Tongue (tissue), 2 donors: Measurements from ENCODE around the gene CFAP97D1. TPM values are rescaled to one million over a fixed set of nuclear protein-coding genes. Genes with fewer than 3 reads are reported as not detected.
"Not testable (repeated sequence)": the region's sequence is repeated elsewhere in the genome, so short reads cannot be mapped to it uniquely, and the experiment has no call there.

Source experiments
- DNase-seq: peaks from one replicate; pipeline ENCODE4 v3.0.0-alpha.2; 2015
- total RNA-seq: library from RNA; depleted of rRNA; stranded (reverse); fragments of >200 nt; gene quantifications from one replicate; pipeline ENCODE4 v1.2.3, GENCODE V29; 2014

Gene CFAP97D1
- total RNA-seq, 1 donor from 2014 or later, result not detected

DNA sequence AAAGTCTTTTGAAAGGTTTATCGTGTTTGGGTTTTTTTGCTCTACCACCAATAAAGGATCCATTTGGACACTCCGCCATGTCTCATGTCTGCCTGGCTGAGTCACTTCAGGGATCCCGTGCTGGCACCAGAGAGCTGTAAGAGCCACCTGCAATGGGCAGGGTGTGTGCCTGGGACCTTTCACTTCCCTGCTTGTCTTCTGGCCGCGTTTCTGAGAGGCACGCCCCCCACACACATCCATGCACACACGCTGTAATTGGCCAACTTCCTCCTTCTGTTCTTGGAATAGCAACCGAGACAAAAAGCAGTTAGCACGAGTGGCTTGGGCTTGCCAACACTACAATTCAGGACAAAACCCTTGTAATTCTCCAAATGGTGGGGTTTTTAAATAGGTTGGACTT, 11.9 kb upstream of the CFAP97D1 start:
- DNase-seq, result no peak

- no peak for DNase-seq
These were observed 11.3 kb upstream of the CFAP97D1 start for GRCh38 chr17:43768943-43769342.

DNA sequence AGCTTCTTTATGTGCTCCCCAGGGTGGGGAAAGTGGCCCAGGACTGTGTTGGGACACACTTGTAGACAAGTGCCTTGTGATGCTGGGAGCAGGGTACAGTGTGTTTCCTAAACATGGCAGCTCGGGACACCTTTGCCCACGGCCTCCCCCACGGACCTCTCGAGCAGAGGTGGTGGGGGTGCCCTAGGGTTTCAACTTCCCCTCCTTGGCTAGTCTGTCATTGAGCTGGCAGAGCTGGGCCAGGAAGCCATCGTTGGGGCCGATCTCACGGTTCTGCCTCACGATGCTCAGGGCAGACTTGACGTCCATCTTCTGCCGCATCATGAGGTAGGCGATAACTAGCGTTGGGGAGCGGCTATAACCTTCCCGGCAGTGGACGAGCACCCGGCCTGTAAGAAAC, 10.8 kb upstream of the CFAP97D1 start:
- DNase-seq, result no peak

GRCh38 chr17:43769859-43770258, 10.4 kb upstream of the CFAP97D1 start:
- no peak for DNase-seq

- DNase-seq, result no peak
These were observed 9.3 kb upstream of the CFAP97D1 start for GRCh38 chr17:43770957-43771356.

DNA sequence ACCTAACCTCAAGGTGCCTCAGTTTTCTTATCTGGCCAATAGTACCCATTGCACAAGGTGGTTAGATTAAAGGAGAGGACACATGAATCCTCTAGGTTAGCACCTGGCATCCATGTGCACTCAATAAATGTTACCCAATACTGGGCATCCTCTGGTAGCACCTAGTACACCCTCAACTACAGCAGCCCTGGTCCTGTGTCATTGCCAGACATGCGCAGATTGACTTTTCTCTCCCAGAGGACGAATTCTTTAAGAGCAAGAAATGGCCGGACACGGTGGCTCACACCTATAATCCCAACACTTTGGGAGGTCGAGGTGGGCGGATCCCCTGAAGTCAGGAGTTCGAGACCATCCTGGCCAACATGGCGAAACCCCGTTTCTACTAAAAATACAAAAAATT, 8.8 kb upstream of the CFAP97D1 start:
- DNase-seq, result no peak

DNA sequence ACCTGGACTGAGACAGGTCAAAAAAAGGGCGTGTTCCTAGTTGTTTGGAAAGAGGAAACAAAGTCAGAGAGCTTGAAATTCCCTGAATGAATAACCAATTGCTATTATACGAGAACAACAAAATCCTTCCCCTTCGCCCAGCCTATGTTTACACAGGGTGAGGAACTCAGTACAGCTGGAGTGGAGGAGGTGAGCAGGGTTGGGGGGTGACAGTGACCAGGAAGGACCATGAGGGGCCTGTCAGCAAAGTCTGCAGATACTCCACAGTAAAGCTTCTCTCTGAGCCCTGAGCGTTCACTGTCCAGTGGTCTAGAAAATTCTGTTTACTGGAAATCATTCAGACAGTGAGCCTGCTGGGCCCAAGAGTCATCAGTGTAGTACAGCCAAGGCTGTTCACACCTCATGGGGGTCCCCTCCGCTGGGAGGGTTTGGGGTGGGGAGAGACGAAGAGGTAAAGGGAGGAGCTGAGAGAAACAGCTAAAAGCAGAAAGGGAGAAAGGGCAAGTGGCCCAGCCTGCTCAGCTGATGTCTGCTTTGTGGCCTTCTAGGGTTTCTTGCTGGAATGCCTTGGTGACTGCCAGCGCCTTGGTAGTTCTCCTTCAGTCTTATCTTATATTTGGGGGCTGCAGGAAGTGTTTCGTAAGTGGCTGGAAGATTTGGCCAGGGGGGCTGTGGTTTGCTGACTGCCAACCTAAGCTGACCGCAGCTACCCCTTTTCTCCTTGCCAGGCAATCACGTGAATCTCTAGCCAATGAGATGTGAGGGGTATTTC, 7.2 kb upstream of the CFAP97D1 start:
- no peak for DNase-seq

- DNase-seq, result no peak
These were observed 5.7 kb upstream of the CFAP97D1 start for GRCh38 chr17:43774304-43775250.

- DNase-seq, result peak; percentile 95
These were observed 1.7 kb upstream of the CFAP97D1 start, which contains the start of gene DUSP3 for GRCh38 chr17:43778337-43779144. TSS of gene DUSP3 (minus strand) at chr17:43778977. CDS start at chr17:43778924, 53 bp downstream.

GRCh38 chr17:43779145-43780125, 800 bp upstream of the CFAP97D1 start:
- DNase-seq, result no peak

GRCh38 chr17:43782913-43783680, 2.9 kb downstream of the CFAP97D1 start:
- no peak for DNase-seq

DNA sequence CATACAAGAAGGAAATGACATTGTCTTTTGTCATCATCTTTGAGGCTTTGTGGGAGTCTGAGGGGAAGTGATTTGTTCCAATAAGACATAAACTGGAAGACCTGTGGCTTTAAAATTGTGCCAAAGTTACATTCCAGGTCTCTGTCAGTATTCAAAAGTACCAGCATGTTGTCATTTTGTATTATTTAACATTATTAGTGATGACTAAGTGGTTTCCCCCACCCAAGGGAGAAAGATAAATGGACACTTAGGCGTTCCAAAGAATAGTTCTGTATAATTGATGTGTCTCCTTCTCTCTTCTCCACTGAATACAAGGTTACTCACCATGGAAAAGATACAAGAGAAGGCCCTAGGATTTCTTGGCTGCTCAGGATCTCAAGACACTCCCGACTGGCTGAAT, 3.8 kb downstream of the CFAP97D1 start:
- DNase-seq, result no peak

DNA sequence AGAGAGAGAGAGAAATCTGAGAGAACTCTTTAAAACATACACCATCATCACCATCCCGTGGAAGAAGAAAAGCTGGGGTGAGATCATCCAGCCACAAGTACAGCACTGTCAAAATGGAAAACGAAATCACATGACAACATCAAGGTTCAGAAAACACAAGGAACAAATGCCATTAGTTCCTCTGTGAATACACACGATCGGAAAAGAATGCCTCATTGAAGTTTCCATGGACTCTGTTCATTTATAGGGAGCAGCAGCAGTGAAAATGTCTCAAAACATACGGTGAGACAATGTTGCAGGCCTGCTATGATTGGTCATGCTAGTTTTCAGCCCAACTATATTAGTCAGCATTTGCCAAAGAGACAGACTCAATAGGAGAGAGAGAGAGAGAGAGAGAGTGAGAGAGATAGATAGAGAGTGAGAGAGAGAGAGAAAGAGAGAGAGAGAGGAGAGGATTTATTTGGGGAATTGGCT, 4.4 kb downstream of the CFAP97D1 start:
- no peak for DNase-seq

- DNase-seq, result no peak
These were observed 7.5 kb downstream of the CFAP97D1 start for GRCh38 chr17:43787728-43788127.

DNA sequence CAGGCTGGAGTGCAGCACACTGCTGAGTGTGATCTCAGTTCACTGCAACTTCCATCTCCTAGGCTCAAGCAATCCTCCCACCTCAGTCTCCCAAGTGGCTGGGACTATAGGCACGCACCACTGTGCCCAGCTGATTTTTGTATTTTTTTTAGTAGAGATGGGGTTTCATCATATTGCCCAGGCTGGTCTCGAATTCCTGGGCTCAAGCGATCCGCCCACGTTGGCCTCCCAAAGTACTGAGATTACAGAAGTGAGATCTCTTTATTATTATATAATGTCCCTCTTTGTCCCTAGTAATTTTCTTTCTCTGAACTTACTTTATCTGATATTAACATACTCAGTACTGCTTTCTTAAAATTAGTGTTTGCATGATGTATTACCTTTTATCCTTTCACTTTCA, 8.3 kb downstream of the CFAP97D1 start:
- DNase-seq, result no peak

DNA sequence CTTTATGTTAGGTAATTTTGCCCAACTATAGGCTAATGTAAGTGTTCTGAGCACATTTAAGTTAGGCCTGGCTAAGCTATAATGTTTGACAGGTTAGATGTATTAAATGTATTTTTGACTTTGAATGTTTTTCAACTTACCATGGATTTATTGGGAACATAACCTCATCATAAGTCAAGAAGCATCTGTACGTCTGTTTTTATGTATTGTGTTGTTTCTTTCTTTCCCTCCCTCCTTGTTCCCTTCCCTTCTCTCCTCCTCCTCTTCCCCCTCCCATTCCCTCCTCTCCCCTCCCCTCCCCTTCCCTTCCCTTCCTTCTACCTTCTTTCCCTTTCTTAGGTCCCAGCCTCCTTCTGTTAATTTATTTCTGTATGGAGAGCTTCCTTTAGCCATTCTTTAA, 9.2 kb downstream of the CFAP97D1 start:
- DNase-seq, result no peak

DNA sequence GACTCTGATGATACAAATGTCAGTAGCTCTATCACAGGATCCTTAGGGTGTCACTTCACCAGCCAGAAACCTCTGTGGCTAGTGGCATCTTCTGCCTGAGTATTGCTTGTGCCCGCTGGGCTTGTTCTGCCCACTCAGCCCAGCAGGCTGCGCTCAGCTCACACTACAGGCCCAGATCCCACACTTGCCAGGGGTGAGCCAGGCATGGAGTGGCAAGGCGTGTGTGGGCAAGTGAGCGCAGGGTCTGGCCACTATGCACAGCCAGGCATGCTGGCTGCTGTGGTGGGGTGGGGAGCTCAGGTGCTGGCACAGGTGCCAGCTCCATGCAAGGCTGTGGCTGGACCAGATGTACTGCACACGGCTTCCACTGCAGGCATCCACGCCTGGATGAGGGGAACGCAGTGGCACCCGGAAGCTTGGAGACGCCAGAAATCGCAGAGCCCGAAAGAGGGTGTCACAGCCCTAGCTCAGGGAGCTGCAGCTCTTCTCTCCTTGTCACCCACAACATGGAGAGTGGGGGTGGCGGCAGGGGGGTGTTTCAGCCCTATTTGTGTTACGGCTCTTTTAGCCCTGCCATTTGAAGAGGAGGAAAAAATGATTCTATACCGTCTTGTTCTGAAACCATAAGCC, 10.2 kb downstream of the CFAP97D1 start:
- no peak for DNase-seq

- peak; percentile 55 for DNase-seq
These were observed 11.4 kb downstream of the CFAP97D1 start for GRCh38 chr17:43791589-43791988.

DNA sequence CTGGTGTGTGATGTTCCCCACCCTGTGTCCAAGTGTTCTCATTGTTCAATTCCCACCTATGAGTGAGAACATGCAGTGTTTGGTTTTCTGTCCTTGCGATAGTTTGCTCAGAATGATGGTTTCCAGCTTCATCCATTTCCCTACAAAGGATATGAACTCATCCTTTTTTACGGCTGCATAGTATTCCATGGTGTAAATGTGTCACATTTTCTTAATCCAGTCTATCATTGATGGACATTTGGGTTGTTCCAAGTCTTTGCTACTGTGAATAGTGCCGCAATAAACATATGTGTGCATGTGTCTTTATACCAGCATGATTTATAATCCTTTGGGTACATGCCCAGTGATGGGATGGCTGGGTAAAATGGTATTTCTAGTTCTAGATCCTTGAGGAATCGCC, 12.4 kb downstream of the CFAP97D1 start:
- DNase-seq, result not testable (repeated sequence)

GRCh38 chr17:43798024-43798423, 17.8 kb downstream of the CFAP97D1 start:
- not testable (repeated sequence) for DNase-seq
